GM12872 (cell line): ENCODE measurements around the gene FOXO3.

Source experiments
- CTCF ChIP-seq: IDR thresholded peaks from 3 replicates; pipeline ENCODE4 v1.5.1; 2011; ENCODE audit warnings: low read depth, mild to moderate bottlenecking, low read length, moderate library complexity; ENCODE audit not compliant: insufficient read depth

FOXO3 gene

GRCh38 chr6:108621117-108621516, 60.4 kb downstream of the FOXO3 start:
- no peak for TF ChIP-seq CTCF

- TF ChIP-seq CTCF, result no peak
Observed at GRCh38 chr6:108622641-108623298, 62.1 kb downstream of the FOXO3 start.

- no peak for TF ChIP-seq CTCF
Observed at GRCh38 chr6:108623995-108624394, 63.3 kb downstream of the FOXO3 start.

GRCh38 chr6:108625581-108625980, 64.9 kb downstream of the FOXO3 start:
- TF ChIP-seq CTCF, result no peak

DNA sequence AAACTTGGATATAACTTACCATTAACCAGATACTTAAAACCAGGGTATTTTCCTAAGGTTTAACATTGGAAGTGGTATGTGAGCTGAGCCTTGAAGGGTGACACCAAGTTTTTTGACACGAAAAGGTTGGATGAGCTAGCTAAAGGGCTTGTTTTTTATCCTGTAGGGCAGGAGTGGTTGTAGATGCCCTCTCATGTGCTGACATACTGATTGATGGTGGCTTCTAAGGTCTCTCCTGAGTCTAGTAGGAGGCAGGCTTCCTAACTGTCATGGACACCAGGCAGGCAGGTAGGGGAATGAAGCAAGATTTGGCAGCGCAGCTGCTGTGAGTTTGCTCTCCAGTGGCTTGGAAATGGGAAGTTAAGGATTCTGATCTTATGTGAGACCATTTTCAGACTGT, 66.1 kb downstream of the FOXO3 start:
- TF ChIP-seq CTCF, result no peak

DNA sequence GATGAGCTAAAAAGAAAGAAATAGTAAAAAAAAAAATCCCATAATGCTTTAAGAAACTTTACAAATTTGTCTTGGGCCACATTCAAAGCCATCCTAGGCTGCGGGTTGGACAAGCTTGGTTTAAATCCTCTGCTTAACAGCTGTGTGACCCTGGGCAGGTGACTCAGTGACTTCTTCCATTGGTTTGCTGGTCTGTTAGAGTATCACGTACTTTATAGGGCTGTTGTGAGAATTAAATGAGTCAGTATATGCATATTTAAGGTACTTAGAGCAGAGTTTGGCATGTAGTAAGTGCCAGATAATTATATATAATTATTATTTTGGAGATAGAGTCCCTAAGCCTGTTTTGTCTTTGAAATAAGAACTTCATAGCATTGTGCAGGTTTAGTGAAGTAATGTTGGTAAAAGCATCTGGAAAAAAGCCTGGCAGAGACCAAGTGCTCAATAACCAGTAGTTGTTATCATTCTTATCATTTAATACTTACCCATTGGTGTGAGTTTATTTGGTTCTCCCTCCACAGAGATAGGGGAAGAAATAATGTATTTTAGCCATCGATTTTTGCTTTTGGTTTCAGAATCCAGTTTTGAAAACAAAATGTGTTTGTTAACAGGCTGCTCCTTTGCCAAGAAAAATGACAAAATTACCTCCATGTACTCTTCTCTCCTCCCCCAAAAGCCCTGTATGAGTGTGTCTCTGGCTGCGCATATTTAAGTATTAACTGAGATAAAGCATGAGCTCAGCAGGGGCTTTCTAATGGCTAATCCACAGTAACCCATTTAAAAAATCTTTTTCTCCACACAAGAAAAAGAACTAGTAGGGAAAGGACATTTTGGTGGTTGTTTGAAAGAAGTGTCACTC, 67.2 kb downstream of the FOXO3 start:
- no peak for TF ChIP-seq CTCF

- no peak for TF ChIP-seq CTCF
Observed at GRCh38 chr6:108630050-108630714, 69.5 kb downstream of the FOXO3 start.
